ENCODE data around the gene MCU. TPM values are rescaled to one million over a fixed set of nuclear protein-coding genes. Genes with fewer than 3 reads are reported as not detected.

Gene MCU
- total and polyA plus RNA-seq, 2 donors (not counting 1 experiment from before 2014, with no cell fraction given) = 11.7 to 21.1 TPM

DNA sequence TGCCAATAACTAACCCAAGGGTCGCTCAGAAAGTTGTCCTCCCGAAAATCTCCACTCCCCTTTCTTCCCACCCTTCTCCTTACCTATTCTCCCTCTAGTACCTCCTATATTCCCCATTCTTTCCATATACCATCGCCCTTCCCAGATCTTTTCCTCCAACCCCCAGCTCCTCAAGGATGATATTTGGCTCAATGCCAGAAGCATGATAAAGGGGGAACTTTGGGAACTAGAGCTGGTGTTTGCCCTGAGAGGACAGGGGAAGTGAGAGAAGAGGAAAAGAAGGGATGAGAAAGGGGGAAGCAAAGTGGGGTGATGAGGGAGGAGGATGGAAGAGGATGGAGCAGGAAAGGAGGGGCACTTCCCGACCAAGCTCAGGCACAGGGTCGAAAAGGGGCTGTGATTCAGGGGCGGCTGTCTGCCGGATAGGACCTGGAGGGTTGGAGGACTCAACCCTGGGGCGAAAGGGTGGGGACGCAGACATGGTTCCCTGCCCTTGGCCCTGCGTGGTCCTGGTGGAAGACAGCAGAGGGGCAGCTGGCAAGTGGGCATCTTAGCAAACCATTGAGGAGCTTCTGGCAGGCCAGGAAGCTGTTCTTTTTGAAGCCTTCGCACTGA is 203.4 kb downstream of the MCU start:
- Histone ChIP-seq H3K9ac (ENCODE audit: low read length) (no peak overlapping the region), H3K36me3 (replicated peaks in 1 of 2; ENCODE audit: control extremely low read depth in 1 of 2, control insufficient read depth in 1 of 2, extremely low read depth in 1 of 2, insufficient read depth in 2 of 2, low read length in 1 of 2) (no peaks in the 10 kb centered on the region), H2AFZ (ENCODE audit: insufficient read depth, low read depth, low read length, poor library complexity, severe bottlenecking) (no peak overlapping the region), H4K20me1 (ENCODE audit: control insufficient read depth, insufficient read depth, low read length, poor library complexity, severe bottlenecking) (no peaks in the 10 kb centered on the region), H3K79me2 (ENCODE audit: control insufficient read depth, insufficient read depth, low read length) (no peaks in the 10 kb centered on the region), H3K27me3 (replicated peaks in 1 of 4; ENCODE audit: control extremely low read depth in 1 of 4, control insufficient read depth in 3 of 4, insufficient read depth in 4 of 4, low read length in 3 of 4) (peaks cover 0 to 6% (median 2%) of the 10 kb centered on the region in 4 experiments), H3K4me2 (replicated peaks; ENCODE audit: low read depth, low read length, poor library complexity, severe bottlenecking) (no peak overlapping the region), H3K27ac (ENCODE audit: low read length in 2 of 2) (no peak overlapping the region), H3K9me3 (ENCODE audit: control extremely low read depth in 1 of 3, control insufficient read depth in 2 of 3, insufficient read depth in 1 of 3, low read length in 2 of 3) (no peaks in the 10 kb centered on the region), H3K4me1 (ENCODE audit: control insufficient read depth in 2 of 2, insufficient read depth in 2 of 2, low read length in 2 of 2) (no peaks in the 10 kb centered on the region), H3K4me3 (ENCODE audit: control extremely low read depth in 1 of 5, extremely low read depth in 1 of 5, insufficient read depth in 1 of 5, low read depth in 2 of 5, low read length in 4 of 5) (no peak overlapping the region)
- ChIA-PET CTCF (no interaction called here), POLR2A (no interaction called here)
- no peak for DNase-seq
- Mint-ChIP-seq H3K9me3 (ENCODE audit: insufficient read depth) (no peaks in the 10 kb centered on the region), H3K4me3 (no peak overlapping the region), H3K4me1 (no peaks in the 10 kb centered on the region), H3K27ac (no peak overlapping the region), H3K27me3 (peaks cover 6% of the 10 kb centered on the region)
- intact Hi-C loops (cut with micrococcal nuclease) = no loop called here
- no peak for ATAC-seq (ENCODE audit: low read depth)
- TF ChIP-seq EZH2 (IDR thresholded peaks at IDR 0.05; ENCODE audit: borderline replicate concordance, insufficient read depth, low read depth, low read length, poor library complexity, severe bottlenecking) (no peak), CTCF (IDR thresholded peaks at IDR 0.05) (no peak)
- WGBS (ENCODE audit: insufficient coverage) = 96% methylated on average over 10 of the region's 11 CpGs

DNA sequence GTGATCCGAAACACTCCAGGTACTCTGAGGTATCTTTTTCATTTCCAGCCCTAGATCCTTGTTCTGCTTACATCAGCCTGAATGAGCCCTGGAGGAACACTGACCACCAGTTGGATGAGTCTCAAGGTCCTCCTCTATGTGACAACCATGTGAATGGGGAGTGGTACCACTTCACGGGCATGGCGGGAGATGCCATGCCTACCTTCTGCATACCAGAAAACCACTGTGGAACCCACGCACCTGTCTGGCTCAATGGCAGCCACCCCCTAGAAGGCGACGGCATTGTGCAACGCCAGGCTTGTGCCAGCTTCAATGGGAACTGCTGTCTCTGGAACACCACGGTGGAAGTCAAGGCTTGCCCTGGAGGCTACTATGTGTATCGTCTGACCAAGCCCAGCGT is 206.7 kb downstream of the MCU start:
- no peak overlapping the region for H3K9ac ChIP-seq (ENCODE audit: low read length)
- CTCF ChIA-PET = no interaction called here
- H3K79me2 ChIP-seq (ENCODE audit: control insufficient read depth, insufficient read depth, low read length) = no peaks in the 10 kb centered on the region
- TF ChIP-seq EZH2 (IDR thresholded peaks at IDR 0.05; ENCODE audit: borderline replicate concordance, insufficient read depth, low read depth, low read length, poor library complexity, severe bottlenecking) (no peak), CTCF (IDR thresholded peaks at IDR 0.05) (no peak)
- no peak overlapping the region for H3K4me3 ChIP-seq (ENCODE audit: control extremely low read depth in 1 of 5, extremely low read depth in 1 of 5, insufficient read depth in 1 of 5, low read depth in 2 of 5, low read length in 4 of 5)
- H3K27me3 ChIP-seq (replicated peaks in 1 of 4; ENCODE audit: control extremely low read depth in 1 of 4, control insufficient read depth in 3 of 4, insufficient read depth in 4 of 4, low read length in 3 of 4) = peaks cover 0 to 6% (median 2%) of the 10 kb centered on the region in 4 experiments
- no peak overlapping the region for H3K27ac Mint-ChIP-seq
- H3K36me3 ChIP-seq (replicated peaks in 1 of 2; ENCODE audit: control extremely low read depth in 1 of 2, control insufficient read depth in 1 of 2, extremely low read depth in 1 of 2, insufficient read depth in 2 of 2, low read length in 1 of 2) = no peaks in the 10 kb centered on the region
- intact Hi-C loops (cut with micrococcal nuclease) = no loop called here
- H3K4me3 Mint-ChIP-seq = no peak overlapping the region
- H3K4me1 Mint-ChIP-seq = no peaks in the 10 kb centered on the region
- no peak overlapping the region for H2AFZ ChIP-seq (ENCODE audit: insufficient read depth, low read depth, low read length, poor library complexity, severe bottlenecking)
- H3K9me3 Mint-ChIP-seq (ENCODE audit: insufficient read depth) = no peaks in the 10 kb centered on the region
- no peaks in the 10 kb centered on the region for H3K4me1 ChIP-seq (ENCODE audit: control insufficient read depth in 2 of 2, insufficient read depth in 2 of 2, low read length in 2 of 2)
- no peak overlapping the region for H3K4me2 ChIP-seq (replicated peaks; ENCODE audit: low read depth, low read length, poor library complexity, severe bottlenecking)
- H3K27me3 Mint-ChIP-seq = peaks cover 6% of the 10 kb centered on the region
- POLR2A ChIA-PET = no interaction called here
- no peaks in the 10 kb centered on the region for H4K20me1 ChIP-seq (ENCODE audit: control insufficient read depth, insufficient read depth, low read length, poor library complexity, severe bottlenecking)
- ATAC-seq (ENCODE audit: low read depth) (no peak), DNase-seq (no peak)
- 96% methylated on average over 9 of the region's 10 CpGs for WGBS (ENCODE audit: insufficient coverage)
- H3K9me3 ChIP-seq (ENCODE audit: control extremely low read depth in 1 of 3, control insufficient read depth in 2 of 3, insufficient read depth in 1 of 3, low read length in 2 of 3) = no peaks in the 10 kb centered on the region
- no peak overlapping the region for H3K27ac ChIP-seq (ENCODE audit: low read length in 2 of 2)

Data from B cell (primary cell).